ENCODE measurements around the gene ALG11. TPM values are rescaled to one million over a fixed set of nuclear protein-coding genes. Genes with fewer than 3 reads are reported as not detected.

The ALG11 gene
- total and polyA plus RNA-seq, 2 donors (not counting 1 experiment from before 2014, with no cell fraction given) = 18.7 to 21.8 TPM

GRCh38 chr13:52047463-52047862 lies 35.3 kb downstream of the ALG11 start:
- H3K4me2 ChIP-seq (ENCODE audit: extremely low read depth, insufficient read depth, low read length) = no peak overlapping the region
- no peak overlapping the region for H3K9ac ChIP-seq (ENCODE audit: insufficient read depth, low read length)
- no peaks in the 10 kb centered on the region for H3K36me3 ChIP-seq (ENCODE audit: control insufficient read depth, insufficient read depth, low read length)
- no peak for DNase-seq (ENCODE audit: low read depth in 2 of 2)
- no peak overlapping the region for H3K4me3 ChIP-seq (replicated peaks in 1 of 4; ENCODE audit: control extremely low read depth in 1 of 4, insufficient read depth in 1 of 4, low read depth in 3 of 4, low read length in 4 of 4)
- H3K27me3 ChIP-seq (ENCODE audit: control insufficient read depth, insufficient read depth, low read length) = no peaks in the 10 kb centered on the region
- H3K79me2 ChIP-seq (ENCODE audit: control insufficient read depth, insufficient read depth, low read length) = no peaks in the 10 kb centered on the region
- H3K9me3 ChIP-seq (ENCODE audit: control insufficient read depth, insufficient read depth, low read depth, low read length) = no peaks in the 10 kb centered on the region
- TF ChIP-seq CTCF (conservative IDR thresholded peaks at IDR 0.05 in 1 of 2, IDR thresholded peaks at IDR 0.05 in 1 of 2; ENCODE audit: low read depth in 1 of 2, low read length in 2 of 2) = no peak
- no peak overlapping the region for H3K27ac ChIP-seq (ENCODE audit: insufficient read depth, low read length)
- no peak overlapping the region for H2AFZ ChIP-seq (ENCODE audit: low read length)
- no peaks in the 10 kb centered on the region for H4K20me1 ChIP-seq (ENCODE audit: control insufficient read depth, extremely low read depth, insufficient read depth, low read length)
- H3K4me1 ChIP-seq (ENCODE audit: control insufficient read depth, extremely low read depth, insufficient read depth, low read length) = no peaks in the 10 kb centered on the region

GRCh38 chr13:52048516-52048915 lies 36.3 kb downstream of the ALG11 start:
- Histone ChIP-seq H3K9ac (ENCODE audit: insufficient read depth, low read length) (no peak overlapping the region), H3K27ac (ENCODE audit: insufficient read depth, low read length) (no peak overlapping the region), H3K4me1 (ENCODE audit: control insufficient read depth, extremely low read depth, insufficient read depth, low read length) (no peaks in the 10 kb centered on the region), H3K36me3 (ENCODE audit: control insufficient read depth, insufficient read depth, low read length) (no peaks in the 10 kb centered on the region), H3K4me2 (ENCODE audit: extremely low read depth, insufficient read depth, low read length) (no peak overlapping the region), H3K27me3 (ENCODE audit: control insufficient read depth, insufficient read depth, low read length) (no peaks in the 10 kb centered on the region), H4K20me1 (ENCODE audit: control insufficient read depth, extremely low read depth, insufficient read depth, low read length) (no peaks in the 10 kb centered on the region), H3K4me3 (replicated peaks in 1 of 4; ENCODE audit: control extremely low read depth in 1 of 4, insufficient read depth in 1 of 4, low read depth in 3 of 4, low read length in 4 of 4) (no peak overlapping the region), H3K79me2 (ENCODE audit: control insufficient read depth, insufficient read depth, low read length) (no peaks in the 10 kb centered on the region), H2AFZ (ENCODE audit: low read length) (no peak overlapping the region), H3K9me3 (ENCODE audit: control insufficient read depth, insufficient read depth, low read depth, low read length) (no peaks in the 10 kb centered on the region)
- TF ChIP-seq EZH2 (IDR thresholded peaks at IDR 0.05; ENCODE audit: low read length, missing control alignments) (no peak), CTCF (conservative IDR thresholded peaks at IDR 0.05 in 1 of 2, IDR thresholded peaks at IDR 0.05 in 1 of 2; ENCODE audit: low read depth in 1 of 2, low read length in 2 of 2) (no peak)
- DNase-seq (ENCODE audit: low read depth in 2 of 2) = peak; percentile 25 to 28

- Histone ChIP-seq H3K27ac (ENCODE audit: insufficient read depth, low read length) (no peak overlapping the region), H3K4me2 (ENCODE audit: extremely low read depth, insufficient read depth, low read length) (no peak overlapping the region), H3K27me3 (ENCODE audit: control insufficient read depth, insufficient read depth, low read length) (no peaks in the 10 kb centered on the region), H4K20me1 (ENCODE audit: control insufficient read depth, extremely low read depth, insufficient read depth, low read length) (no peaks in the 10 kb centered on the region), H3K36me3 (ENCODE audit: control insufficient read depth, insufficient read depth, low read length) (no peaks in the 10 kb centered on the region), H3K9me3 (ENCODE audit: control insufficient read depth, insufficient read depth, low read depth, low read length) (no peaks in the 10 kb centered on the region), H3K4me3 (replicated peaks in 1 of 4; ENCODE audit: control extremely low read depth in 1 of 4, insufficient read depth in 1 of 4, low read depth in 3 of 4, low read length in 4 of 4) (no peak overlapping the region), H3K79me2 (ENCODE audit: control insufficient read depth, insufficient read depth, low read length) (no peaks in the 10 kb centered on the region), H3K4me1 (ENCODE audit: control insufficient read depth, extremely low read depth, insufficient read depth, low read length) (no peaks in the 10 kb centered on the region), H2AFZ (ENCODE audit: low read length) (no peak overlapping the region), H3K9ac (ENCODE audit: insufficient read depth, low read length) (no peak overlapping the region)
- DNase-seq (ENCODE audit: low read depth in 2 of 2) = no peak
- TF ChIP-seq EZH2 (IDR thresholded peaks at IDR 0.05; ENCODE audit: low read length, missing control alignments) (no peak), CTCF (conservative IDR thresholded peaks at IDR 0.05 in 1 of 2, IDR thresholded peaks at IDR 0.05 in 1 of 2; ENCODE audit: low read depth in 1 of 2, low read length in 2 of 2) (no peak)
These were observed 39.2 kb downstream of the ALG11 start for GRCh38 chr13:52051400-52051799.
